Stimulated activated naive CD4-positive, alpha-beta T cell treated with Interleukin-2 at 50 U/mL for 16 hours (primary cell): ENCODE measurements around the gene PHKA1.
"Not testable (repeated sequence)": the region's sequence is repeated elsewhere in the genome, so short reads cannot be mapped to it uniquely, and the experiment has no call there.

ENCODE experiments used
- DNase-seq: peaks from one replicate; lab custom pipeline; 2025; lab: John Stamatoyannopoulos, UW

PHKA1 gene

DNA sequence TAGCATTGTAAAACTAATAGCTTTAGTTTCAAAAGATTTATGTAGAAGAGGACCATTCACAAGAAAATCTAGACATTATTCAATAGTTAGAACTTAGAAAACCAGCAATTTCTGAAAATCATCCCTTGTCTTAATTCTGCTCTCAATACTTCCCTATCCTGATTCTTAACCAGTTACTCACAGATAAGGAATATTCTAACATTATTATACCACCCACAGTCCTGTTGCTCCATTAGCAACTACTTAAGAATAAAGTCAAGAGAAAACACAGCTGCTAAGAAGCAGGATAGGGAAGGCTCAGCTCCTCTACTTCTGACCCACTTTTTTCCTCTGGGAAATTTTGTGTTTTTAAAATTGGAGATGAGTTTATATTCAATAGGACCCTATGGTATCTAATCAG lies 47.7 kb downstream of the PHKA1 start:
- DNase-seq, result no peak

DNA sequence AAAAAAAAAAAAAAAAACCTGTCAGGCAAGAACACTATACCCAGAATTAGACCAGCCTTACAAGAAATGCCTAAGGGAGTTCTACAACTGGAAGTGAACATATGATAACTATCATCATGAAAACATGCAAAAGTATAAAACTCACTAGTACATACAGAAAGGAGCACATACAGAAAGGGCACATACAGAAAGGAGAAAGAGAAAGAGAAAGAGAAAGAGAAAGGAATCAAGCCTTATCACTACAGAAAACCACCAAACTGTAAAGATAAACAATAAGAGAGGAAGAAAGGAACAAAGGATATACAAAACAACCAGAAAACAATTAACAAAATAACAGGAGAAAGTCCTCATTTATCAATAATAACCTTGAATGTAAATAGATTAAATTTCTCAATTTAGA lies 50.4 kb downstream of the PHKA1 start:
- DNase-seq, result no peak

DNA sequence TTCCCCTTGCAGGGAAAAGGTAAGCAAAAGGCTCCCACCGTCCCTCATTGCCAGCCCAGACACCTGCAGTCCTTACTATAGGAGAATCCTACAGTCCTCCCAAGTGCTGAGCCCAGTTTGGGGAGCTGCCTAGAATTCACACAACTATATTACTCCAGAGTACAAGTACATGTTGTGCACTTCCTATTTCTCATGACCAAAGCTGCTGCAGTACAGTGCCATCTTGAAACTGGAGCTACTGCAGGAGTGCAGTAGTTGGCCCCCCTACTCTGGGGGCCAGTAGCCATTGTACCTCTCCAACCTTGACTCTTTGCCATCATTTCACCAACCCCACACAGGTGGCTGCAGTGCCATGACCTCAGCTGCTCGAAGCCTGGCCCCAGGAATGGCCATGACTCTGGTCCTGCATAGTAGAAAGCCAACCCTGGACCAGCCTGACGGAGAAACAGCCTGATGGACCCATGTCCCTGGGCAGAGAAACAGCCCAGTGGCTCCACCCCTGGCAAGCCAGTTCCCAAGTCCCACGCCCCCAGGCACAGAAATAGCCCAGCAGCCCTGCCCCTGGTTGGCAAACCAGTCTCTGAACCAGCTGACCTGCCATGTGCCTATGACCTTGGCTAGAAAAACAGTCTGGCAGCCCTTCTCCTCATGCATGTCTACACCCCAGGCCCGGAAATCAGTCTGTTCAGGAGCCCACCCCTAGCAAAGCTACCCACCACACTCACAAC lies 51.9 kb downstream of the PHKA1 start:
- DNase-seq, result no peak

DNA sequence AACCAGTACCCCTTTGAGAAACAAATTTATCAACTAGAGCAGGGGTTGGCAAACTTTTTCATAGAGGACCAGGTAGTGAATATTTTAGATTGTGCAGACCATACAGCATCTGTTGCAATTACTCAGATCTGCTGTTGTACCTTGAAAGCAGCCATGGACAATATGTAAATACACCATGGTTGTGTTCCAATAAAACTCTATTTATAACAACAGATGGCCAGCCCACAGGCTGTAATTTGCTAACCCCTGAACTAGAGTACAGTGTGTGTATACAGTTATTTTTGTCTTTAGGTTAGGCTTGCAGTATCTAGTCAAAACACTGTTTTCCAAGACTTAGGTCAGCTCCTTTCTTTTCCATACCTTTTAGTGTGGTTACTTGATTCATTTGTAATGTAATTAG lies 54.4 kb downstream of the PHKA1 start:
- no peak for DNase-seq

DNA sequence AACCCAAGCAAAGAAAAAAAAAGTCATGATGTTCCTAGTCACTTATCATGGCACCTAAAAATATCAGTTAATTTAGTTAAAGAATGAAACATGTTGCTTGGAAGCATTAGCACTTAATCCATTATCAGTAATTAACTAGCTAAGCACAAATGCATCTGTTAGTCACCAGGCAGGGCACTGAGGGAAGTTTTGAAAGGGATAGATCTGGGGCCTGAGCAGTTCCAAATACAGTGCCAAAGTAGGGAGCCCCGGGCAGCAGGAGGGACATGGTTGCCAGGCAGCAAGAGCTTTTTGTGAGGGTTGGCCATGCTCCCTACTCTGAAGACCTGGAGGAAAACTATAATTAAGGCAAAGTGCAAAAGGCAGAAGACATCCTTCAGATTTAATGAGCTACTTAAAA lies 62.0 kb downstream of the PHKA1 start:
- no peak for DNase-seq

DNA sequence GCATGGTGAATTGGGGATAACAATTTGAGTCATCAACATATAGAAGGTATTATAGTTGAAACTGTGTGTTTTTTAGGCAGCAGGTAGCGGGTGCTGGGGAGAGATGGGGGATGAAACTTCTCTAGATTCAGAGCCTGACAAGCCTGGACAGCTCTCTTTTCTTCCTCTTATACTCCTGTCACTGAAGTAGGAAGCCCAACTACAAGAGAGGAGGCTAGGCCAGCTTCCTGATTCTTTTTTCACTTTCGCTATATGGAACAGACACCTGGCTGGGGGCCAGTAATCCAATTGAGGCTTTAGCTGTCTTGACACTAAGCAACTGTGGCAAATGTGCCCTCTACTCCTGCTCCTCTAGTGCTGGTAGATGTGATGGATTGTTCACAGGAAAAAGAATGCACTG lies 69.2 kb downstream of the PHKA1 start:
- DNase-seq, result no peak

DNA sequence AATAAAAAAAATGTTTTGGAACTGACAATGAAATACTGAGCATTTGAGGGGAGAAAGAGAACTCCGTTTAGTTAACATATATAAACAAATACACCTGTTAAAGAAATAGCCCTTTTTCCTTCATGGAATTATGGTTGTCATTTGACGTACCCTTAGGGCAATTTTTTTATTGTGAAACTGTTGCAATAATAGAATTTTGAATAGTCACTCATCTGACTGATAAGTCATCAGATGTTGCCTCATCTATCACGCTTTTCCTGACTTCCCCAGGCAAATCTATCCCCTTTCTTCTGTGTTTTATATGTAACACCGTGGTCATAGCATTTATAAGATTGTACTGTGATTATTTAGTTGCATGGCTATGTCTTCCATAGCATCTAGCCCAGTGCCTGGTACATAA lies 72.5 kb downstream of the PHKA1 start:
- no peak for DNase-seq

DNA sequence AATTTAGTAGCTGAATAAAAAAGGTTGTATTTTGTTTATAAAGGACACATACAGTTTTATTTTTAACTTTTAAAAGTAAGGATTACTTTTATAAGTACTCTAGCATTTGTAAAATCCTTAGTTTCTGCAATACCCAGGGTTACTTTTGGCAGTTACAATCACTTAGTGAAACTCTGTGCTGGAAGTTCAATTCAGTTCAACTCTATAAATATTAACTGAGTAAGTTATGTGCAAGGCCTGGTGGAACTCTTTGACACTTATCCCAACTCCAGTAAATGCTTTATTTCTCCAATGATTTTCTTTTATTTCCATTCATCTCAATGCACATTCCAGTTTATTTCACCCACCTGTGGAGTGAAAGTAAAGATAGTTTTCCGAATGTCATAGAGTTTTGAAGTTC lies 78.2 kb downstream of the PHKA1 start:
- DNase-seq, result no peak

DNA sequence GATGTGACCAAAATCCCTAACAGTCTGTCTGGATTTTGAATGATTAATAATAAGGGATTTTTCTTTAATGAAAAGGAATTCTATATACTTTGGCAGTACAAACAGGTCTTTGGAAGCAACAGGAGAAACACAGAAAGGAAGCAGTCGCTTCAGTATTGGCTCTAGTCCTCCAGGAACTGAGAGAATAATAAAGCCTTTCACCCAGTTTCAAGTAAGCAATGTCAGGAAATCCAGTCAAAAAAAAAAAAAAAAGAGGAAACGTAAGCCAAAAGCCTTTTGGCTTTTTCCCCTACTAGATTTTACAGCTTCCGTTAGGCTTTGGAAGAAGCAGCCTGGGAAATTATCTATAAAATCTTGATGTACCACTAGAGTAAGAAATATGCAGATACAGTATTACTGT lies 79.8 kb downstream of the PHKA1 start:
- no peak for DNase-seq

DNA sequence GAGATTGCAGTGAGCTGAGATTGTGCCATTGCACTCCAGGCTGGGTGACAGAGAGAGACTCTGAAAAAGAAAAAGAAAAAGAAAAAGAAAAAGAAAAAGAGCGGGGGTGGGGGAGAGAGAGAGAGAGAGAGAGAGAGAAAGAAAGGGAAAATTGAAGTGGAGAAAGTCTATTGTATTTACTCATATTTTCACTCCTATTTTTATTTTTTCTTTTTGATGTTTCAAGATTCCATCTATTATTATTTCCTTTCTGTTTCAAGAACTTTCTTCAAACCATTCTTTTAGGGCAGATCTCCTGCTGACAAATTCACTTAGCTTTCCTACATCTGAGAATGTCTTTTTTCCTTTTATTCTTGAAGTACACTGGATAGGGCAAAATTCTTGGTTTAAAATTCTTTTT lies 83.9 kb downstream of the PHKA1 start:
- DNase-seq, result no peak

DNA sequence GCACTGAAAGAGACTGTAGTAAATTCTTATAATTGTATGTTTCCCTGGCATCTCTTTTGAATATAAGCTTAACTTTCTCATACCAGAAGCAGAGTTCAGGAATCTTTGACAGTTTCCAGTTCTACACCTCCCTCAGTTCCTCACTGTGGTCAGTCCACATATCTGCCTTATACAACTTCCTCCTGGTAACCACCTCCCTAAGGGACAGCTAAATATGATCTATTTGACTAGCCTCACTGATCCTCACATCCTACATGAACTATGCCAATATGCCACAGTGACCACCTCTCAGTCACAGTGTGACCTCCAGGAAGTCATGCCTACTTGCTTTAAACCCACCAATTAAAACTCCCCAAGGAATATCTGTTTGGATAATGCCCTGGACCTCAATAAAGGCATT lies 89.9 kb downstream of the PHKA1 start:
- DNase-seq, result no peak

DNA sequence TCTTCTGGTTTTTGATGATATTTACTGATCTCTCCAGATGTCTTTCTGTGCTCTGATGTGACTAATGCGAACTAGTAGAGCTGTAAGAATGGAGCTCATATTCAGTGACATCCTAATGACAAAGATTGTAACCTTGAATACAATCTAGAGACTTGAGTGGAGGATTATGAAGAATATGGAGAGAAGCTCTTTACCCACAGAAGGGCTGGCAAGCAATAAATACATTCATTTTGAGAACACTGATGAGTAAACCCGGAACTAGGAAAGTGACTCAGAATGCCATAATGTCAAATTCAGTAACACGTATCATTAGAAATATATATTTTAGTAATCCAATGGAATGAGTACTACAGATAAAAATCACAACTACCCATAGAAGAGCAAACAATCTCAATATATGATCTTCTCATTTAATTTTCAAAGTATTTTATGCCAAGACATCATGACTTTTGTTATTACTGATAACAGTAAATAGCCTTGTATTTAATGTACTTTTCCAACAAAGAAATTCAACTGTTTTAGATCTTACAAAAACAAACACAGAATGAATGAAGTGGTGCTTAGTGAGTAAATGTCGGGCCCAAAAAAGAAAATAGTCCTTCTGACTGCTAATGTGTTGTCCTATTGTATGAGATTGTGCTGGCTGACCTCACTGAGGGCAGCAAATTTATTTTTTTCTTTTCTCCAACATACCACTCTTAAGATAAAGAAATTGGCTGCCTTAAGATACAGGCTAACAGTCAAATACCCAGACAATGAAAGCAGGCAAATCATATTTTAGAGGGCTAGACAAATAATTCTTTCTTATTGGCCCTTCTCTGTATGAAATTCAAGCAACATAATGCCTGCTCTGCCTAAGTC lies 92.3 kb downstream of the PHKA1 start:
- no peak for DNase-seq

DNA sequence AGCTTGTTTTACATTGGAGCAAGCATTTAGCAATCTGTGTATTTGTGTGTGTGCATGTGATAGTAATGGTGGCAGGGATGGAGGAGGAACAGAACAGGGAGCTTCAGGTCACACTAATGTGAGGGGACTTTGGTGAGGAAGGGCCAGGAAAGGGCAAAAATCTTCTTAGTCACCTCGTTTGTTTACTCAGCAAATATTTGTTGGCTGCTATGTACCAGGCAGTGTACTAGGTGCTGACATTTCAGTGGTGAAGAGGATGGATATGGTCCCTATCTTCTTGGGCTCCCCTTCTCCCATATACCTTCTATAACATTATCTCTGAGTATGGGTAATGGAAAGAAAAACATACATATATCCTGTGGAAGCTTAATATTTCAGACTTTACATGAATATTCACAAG lies 92.9 kb downstream of the PHKA1 start:
- DNase-seq, result no peak

DNA sequence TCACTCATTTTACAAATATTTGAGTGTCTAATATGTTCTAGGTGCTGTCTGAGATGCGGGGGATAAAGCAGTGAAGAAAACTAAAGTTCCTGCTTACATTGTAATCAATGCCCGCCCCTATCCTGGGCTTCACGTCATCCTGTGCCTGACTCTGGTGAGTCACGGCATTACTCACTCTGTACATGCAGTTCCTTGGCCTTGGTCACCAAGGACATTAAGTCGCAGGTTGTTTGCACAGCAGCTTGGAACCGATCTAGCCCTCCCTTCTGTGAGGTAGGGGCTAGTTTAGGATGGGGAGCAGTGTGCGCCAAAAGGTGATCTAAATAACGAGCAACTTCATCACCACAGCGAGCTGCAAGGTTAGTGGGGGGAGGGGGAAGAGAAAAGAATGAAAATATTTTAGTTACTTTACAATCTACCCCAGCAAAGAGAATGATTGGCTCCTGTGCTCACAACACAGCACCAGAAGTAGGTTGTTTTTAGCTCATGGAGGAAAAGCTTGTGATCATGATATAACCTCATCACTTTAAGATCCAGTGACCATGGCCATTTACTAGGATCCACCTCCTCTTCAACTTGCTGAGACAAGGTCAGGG lies 93.5 kb downstream of the PHKA1 start:
- DNase-seq, result peak; percentile 10

DNA sequence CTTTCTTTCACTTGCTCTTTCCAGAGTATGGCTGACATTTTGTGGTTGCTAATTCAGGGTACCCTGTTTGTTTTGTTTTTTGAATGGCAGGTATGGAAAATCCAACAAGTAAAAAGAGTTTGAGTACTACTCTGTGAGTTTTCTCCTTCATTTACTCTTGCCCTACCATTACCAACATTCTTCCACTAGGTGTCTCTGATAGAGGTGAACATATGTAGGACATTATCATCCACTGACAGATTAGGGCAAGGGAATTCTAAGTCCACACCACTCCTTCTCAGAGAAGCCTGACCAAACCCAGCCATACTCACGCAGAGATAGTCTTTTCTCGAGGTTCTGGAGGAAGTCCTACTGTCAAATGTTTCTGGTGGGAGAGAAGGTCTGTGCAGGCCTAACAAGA lies 104.8 kb downstream of the PHKA1 start:
- no peak for DNase-seq

DNA sequence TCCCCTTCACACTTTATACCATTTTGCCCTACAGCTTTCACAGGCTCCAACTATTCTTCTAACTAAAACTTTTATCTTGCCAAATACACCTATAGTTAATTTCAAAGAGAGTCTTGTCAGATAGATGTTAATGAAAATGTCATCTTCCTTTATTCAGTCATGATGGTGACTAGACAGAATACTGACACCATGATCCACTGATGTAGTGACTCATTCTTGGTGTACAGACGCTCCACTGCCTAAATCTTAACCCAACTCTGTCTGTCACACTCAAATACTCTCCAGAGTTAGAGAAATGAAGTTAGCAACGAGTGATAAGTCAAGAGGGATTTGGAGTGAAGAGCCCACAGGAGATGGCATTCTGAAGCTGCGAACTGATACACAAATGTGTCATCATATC lies 109.4 kb downstream of the PHKA1 start:
- no peak for DNase-seq

DNA sequence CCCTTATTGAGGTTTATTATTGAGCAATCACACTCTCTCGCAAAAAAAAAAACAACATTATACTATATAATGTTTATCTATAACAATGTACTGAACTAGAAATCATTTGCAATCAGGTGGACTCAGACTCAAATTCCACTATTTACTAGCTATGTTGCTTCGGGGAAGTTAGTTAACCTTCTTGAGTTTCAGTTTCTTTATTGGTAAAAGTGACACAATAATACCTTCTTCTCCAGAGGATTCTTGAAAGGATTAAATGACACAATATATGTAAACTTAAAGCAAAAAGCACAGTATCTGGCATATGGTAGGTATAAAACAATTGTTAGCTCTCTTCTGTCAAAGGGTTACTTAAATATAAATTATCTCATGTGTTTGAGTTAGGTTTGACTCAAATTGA lies 110.0 kb downstream of the PHKA1 start:
- no peak for DNase-seq

DNA sequence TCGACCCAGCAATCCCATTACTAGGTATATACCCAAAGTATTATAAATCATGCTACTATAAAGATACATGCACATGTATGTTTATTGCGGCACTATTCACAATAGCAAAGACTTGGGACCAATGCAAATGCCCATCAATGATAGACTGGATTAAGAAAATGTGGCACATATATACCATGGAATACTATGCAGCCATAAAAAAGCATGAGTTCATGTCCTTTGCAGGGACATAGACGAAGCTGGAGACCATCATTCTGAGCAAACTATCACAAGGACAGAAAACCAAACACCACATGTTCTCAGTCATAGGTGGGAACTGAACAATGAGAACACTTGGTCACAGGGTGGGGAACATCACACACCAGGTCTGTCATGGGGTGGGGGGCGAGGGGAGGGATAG lies 123.1 kb downstream of the PHKA1 start:
- DNase-seq, result not testable (repeated sequence)

DNA sequence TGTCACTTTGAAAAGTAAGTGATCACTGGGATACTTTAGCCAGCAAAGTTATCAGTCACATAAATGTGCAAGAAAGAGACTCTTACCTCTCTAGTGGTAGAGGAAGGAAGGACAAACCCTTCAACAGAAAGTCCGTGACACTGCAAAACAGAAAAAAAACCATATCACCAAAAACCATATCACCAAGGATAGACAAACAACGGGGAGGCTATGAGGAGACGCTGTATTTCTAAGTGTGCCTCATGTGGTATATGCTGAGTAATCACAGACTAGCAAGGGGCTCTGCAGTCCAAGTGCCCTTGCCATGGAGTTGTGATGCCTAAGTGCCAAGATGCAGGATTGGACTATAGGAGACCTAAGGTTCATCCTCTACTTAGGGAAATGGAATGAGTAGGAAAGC lies 129.9 kb downstream of the PHKA1 start:
- DNase-seq, result no peak

DNA sequence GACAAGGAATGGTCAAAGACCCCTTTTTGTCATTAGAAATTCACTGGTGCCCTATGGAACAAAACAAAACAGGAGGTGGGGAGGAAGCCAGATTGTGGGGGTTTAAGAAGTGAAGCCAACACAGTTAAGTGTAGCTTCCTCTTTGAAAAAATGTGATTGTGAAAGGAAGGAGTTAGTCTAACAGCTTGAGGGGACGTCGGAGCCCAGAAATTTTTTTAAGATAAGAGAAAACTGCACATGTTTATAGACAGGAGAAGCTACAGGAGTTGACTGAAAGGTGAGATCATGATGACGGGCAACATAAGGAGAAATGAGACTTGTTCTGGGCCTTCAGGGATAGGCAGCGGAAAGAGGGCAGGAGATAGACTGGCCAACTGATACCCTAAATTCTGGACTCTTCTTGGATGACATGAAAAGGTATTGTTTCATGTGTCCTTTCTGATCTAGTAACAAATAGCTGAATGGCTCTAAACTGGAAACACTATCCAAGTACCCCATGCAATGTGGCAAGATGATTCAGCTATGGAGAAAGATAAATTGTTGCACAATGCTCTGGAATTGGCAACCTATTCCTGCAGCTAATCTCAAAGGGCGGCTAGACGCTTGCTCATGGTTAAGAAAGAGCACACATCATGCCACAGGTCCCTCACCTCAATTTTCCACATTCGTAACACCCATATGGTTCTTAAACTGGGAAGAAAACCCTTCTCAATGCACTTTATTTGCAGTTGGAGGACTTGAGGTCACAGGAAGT lies 137.8 kb downstream of the PHKA1 start:
- DNase-seq, result no peak

DNA sequence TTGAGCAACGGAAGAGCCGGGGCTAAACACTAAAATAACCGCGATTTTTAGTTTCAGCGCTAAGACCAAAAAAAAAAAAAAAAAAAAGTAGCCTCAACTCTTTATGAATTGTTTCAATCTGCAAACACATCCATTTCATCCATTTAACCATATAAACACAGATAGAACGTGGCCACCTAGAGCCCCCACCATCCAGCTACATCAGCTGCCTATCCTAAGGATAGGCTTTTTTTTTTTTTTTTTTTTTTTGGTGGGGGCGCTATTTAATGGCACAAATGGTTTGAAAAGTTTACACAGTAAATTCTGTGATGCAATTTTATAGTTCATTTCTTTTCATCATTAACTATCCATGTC lies 141.0 kb downstream of the PHKA1 start:
- no peak for DNase-seq
